Gastroesophageal sphincter (tissue), 3 donors: ENCODE results near the gene PICK1.

ENCODE experiments used
- CTCF ChIP-seq, 4 experiments: fragments of 200-600 bp in 2 of 4; fragments of 450-650 bp in 2 of 4; sonication (generic) in 1 of 4; IDR thresholded peaks; one replicate each; pipeline ENCODE4 v1.5.1; 2017 to 2019; ENCODE audit warnings: antibody characterized with exemption in 4 of 4, mild to moderate bottlenecking in 2 of 4, moderate library complexity in 2 of 4
- EP300 ChIP-seq: sonication (generic); formaldehyde crosslinking; IDR thresholded peaks from one replicate; pipeline ENCODE4 v1.6.1; 2017; ENCODE audit warnings: antibody characterized with exemption, mild to moderate bottlenecking
- POLR2A ChIP-seq, 2 donors: fragments of 450-650 bp; IDR thresholded peaks; one replicate each; pipeline ENCODE4 v1.6.1; 2017; ENCODE audit warnings: antibody characterized with exemption in 2 of 2, mild to moderate bottlenecking in 2 of 2, moderate library complexity in 1 of 2
- POLR2AphosphoS5 ChIP-seq: sonication (generic); formaldehyde crosslinking; IDR thresholded peaks from one replicate; pipeline ENCODE4 v1.6.1; 2017; ENCODE audit warnings: antibody characterized with exemption

GRCh38 chr22:38049812-38050619 is 7.2 kb upstream of the PICK1 start:
- TF ChIP-seq CTCF (IDR thresholded peaks at IDR 0.05) (no peak), POLR2A (IDR thresholded peaks at IDR 0.05) (peak in 1 of 2 donors; percentile 27), EP300 (no peak), POLR2AphosphoS5 (peak; percentile 22)
